Head of caudate nucleus (tissue), 42 donors: ENCODE results near the gene BICDL1.
"Not testable (repeated sequence)": the region's sequence is repeated elsewhere in the genome, so short reads cannot be mapped to it uniquely, and the experiment has no call there.

Experiments used
- DNase-seq, 42 donors: peaks; one replicate each; pipeline versions ENCODE4 v3.0.0 to v3.0.0-alpha.2; 2020 to 2021; ENCODE audit warnings: mixed read lengths in 7 of 42
- intact Hi-C: fragments of 100-400 bp; cut with DNase I; formaldehyde crosslinking; loops from one replicate; pipeline ENCODE4 v1.15.0; 2022

BICDL1 gene, protein sequence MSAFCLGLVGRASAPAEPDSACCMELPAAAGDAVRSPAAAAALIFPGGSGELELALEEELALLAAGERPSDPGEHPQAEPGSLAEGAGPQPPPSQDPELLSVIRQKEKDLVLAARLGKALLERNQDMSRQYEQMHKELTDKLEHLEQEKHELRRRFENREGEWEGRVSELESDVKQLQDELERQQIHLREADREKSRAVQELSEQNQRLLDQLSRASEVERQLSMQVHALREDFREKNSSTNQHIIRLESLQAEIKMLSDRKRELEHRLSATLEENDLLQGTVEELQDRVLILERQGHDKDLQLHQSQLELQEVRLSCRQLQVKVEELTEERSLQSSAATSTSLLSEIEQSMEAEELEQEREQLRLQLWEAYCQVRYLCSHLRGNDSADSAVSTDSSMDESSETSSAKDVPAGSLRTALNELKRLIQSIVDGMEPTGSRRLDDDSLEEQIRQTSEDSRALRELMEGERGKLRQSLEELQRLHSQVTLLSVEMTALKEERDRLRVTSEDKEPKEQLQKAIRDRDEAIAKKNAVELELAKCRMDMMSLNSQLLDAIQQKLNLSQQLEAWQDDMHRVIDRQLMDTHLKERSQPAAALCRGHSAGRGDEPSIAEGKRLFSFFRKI

DNA sequence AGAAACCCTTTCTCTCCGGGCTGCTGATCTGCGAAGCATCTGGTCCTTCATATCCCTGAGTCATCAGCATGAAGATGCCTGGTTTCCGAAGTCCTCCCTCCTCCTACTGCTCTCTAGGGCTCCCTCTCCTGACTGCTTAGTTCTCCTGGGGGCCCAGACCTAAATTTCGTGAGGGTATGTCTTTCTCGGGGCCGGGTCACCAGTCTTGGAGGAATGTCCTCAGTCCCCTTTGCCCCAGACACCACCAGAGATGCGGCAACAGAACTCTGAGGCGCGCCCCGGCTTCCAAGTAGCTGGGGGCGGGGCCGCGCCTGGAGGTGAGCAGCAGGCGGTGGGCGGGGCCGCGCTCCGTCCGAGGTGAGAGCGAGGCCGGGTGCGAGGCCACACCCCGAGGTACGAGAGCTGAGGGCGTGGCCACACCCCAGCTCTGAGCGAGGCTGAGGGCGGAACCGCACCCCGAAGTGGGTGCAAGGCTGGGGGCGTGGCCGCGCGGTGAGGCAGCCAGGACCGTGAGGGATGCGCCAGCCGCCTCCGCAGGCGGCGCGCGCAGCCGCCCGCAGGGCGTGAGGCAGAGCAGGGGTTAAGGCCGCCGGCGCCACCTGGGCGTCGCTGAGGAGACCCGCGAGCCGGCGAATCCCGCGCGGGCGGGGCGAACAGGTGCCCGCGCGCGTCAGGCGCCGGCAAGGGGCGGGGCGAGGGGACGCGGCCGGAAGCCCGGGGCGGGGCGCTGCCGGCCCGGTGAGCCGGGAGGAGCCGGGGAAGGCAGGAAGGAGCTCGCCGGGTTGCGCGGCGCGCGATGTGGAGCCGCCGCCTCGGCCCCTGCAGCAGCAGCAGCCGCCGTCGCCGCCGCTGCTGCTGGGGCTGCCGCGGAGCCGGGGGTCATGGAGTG, at the start of gene BICDL1:
Gene BICDL1 (plus strand): TSS at position 765 of the 889 bp plus-strand sequence. CDS start 633 bp downstream, outside the sequence.
- intact Hi-C loops, result no loop called here
- DNase-seq, result peak; percentile 39 to 94 (median 83)

DNA sequence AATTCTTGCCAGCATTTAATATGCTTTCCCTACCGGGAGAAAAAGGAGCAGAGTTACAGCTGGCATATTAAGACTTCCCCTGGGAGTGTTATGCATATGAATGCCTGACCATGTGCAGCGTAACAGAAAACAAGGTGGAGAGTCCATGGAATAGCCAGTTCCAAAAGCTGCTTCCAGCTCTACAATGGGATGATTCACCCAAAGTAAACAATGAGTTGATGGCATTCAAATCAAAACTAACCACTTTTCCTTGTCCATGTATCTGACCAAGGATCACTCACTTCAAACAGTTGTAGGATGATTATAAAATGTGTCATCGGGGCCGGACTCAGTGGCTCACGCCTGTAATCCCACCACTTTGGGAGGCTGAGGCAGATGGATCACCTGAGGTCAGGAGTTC, 48.1 kb upstream of the BICDL1 start:
- intact Hi-C loops, result no loop called here
- no peak for DNase-seq

DNA sequence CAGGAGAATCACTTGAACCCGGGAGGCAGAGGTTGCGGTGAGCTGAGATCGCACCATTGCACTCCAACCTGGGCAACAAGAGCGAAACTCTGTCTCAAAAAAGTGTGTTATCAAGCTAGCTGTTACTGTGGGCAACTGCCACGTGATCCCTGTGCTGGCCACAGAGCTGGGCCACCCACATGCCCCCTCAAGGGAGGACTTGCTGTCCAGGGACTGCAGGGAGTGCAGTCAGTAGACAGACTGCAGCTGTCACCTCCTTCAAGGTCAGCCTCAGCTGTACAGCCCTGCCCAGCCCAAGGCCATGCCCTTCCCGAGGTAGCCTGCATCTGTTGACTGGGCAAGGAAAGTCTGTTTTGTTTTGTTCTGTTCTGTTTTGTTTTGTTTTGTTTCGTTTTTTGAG, 46.6 kb upstream of the BICDL1 start:
- intact Hi-C loops, result no loop called here
- no peak for DNase-seq

DNA sequence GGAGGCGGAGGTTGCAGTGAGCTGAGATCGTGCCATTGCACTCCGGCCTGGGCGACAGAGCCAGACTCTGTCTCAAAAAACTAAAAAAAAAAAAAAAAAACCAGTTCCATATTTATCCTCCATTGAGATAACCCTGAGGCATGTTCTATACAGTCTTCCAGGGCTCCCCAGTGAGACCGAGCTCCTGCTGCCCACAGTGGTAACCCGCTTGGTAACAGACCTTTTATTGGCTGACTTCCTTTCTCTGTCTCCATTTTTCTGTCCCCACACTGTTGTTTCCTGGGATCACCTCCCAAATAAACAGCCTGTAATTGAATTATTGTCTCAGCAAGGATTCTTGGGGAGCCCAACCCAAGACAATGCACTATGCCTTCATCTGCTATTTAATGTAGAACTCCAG, 42.8 kb upstream of the BICDL1 start:
- intact Hi-C loops, result no loop called here
- DNase-seq, result no peak

DNA sequence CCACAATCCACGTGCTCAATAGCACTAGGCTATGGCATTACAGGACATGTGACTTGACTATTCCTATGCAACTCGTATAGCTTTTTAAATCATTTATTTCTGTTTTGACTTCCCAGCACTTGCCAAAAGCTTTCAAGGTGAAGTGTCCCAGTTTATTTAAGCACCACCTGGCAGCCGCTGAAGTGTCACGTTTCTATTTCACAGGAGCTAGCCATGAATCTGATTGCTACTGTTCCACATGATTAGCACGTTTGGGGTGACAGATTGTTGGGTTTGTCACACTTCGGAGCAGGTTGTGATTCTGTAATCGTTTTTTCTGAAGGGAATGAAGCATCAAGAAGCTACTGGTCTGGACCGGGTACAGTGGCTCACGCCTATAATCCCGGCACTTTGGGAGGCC, 39.9 kb upstream of the BICDL1 start:
- DNase-seq, result no peak
- intact Hi-C loops, result no loop called here

DNA sequence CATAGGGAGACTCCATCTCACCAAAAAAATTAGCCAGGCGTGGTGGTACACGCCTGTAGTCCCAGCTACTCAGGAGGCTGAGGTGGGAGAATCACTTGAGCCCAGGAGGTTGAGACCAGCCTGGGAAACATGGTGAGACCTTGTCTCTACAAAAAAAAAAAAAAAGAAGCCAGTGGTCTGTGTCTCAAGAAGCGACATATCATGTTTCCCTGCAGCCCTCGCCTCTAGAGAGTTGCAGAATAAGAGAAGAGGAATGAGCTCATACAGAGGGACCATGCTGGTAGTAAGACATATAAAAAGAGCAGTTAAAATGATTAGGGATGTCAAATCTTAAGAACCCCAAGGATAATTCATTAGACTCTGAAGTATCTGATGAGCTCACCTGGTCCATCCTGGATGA, 39.4 kb upstream of the BICDL1 start:
- no peak for DNase-seq
- intact Hi-C loops, result no loop called here

DNA sequence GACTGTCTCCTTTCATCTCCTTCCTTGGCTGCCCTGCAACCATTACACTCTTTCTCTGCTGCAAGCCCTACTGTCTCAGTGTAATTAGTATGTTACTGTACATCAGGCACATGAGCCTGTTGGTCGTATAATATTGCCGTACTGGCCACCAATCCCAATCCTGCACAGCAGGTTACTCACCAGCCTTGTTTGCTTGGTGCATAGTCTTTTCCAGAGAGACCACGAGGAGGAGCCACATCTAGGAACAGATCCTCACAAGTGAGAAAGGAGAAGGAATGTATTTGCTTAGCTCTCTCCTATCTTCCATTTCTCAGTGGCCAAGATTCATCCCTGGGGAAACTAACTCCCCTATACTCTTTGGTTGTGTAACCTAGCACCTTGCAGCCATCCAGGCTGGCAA, 33.0 kb upstream of the BICDL1 start:
- intact Hi-C loops, result no loop called here
- no peak for DNase-seq

DNA sequence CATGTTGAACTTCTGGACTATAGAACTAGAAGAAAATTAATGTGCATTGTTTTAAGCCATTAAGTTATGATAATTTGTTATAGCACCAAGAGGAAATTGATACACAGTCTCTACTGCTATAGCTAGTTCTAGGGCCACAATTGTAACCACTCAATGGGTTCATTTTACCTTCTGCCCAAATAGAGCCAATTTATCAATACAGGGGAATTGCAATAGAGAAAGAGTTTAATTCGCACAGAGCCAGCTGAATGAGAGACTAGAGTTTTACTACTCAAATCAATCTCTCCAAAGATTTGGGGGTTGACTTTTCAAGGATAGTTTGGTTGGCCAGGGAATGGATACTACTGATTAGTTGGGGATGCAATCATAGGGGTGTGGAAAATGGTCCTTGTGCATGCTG, 31.9 kb upstream of the BICDL1 start:
- intact Hi-C loops, result no loop called here
- no peak for DNase-seq

DNA sequence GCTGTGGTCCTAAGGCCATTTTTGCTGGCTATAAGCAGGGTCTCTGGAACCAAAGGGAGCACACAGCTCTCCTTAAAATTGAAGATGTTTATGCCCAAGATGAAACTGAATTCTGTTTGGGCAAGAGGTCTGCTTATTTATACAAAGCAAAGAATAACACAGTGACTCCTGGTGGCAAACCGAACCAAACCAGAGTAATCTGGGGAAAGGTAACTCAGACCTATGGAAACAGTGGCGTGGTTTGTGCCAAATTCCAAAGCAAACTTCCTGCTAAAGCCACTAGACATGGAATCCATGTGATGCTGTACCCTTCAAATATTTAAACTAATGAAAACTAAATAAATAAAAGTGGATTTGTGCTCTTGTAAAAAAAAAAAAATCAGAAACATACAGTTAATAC, 29.6 kb upstream of the BICDL1 start:
- intact Hi-C loops, result no loop called here
- DNase-seq, result no peak

DNA sequence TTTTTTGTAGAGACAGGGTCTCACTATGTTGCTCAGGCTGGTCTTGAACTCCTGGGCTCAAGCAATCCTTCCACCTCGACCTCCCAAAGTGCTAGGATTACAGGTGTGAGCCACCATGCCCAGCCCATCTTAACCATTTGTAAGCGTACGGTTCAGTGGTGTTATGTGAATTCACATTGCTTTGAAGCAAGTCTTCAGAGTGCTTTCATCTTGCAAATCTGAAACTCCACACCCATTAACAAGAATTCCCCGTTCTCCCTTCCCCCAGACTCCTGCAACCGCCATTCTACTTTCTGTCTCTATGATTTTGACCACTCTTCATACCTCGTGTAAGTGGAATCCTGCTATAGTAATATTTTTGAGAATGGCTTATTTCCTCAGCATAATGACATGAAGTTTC, 24.9 kb upstream of the BICDL1 start:
- intact Hi-C loops, result no loop called here
- DNase-seq, result no peak

DNA sequence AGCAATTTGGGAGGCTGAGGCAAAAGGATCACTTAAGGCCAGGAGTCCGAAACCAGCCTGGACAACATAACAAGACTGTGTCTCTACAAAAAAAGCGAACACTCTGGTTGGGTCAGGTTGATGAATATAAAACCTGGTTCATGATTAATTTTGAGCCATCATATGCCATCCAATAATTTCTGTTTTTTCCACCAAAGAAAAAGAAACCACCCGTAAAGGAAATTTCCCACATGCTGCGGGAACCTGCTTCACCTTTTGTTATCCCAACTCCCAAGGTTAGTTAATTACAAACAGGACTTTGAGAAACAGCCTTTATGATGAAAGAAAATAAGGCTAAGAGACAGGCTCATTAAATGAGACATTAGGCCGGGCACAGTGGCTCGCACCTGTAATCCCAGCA, 24.1 kb upstream of the BICDL1 start:
- DNase-seq, result no peak
- intact Hi-C loops, result no loop called here

DNA sequence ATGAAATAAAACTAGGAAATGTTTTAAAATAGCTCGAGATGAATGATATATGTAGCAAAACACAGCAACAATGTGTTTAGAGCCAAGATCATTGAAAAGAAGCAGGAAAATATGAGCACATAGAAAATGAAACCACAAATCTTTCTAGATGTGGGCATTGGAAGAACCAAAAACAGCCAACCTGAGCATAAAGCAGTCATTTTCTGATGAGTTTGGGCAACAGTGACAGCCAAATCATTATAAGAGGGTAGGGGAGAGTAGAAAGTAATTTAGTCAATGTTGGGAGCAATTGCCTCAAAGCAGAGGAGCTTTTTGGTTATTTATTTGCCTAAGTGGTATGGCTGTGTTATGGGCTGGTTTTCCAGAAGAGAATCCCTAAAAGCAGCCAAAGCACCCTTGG, 8.8 kb upstream of the BICDL1 start:
- DNase-seq, result no peak
- intact Hi-C loops, result no loop called here

DNA sequence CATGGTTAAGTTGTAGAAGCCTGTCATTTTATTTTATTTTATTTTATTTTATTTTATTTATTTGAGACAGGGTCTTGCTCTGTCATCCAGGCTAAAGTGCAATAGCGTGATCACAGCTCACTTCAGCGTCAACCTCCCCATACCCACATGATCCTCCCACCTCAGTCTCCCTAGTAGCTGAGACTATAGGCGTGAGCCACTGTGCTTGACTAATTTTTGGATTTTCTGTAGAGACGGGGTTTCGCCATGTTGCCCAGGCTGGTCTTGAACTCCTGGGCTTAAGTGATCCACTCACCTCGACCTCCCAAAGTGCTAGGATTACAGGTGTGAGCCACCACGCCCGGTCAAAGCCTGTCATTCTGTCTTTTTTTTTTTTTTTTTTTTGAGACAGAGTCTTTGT, 8.3 kb upstream of the BICDL1 start:
- intact Hi-C loops, DNase-seq: not testable (repeated sequence)

DNA sequence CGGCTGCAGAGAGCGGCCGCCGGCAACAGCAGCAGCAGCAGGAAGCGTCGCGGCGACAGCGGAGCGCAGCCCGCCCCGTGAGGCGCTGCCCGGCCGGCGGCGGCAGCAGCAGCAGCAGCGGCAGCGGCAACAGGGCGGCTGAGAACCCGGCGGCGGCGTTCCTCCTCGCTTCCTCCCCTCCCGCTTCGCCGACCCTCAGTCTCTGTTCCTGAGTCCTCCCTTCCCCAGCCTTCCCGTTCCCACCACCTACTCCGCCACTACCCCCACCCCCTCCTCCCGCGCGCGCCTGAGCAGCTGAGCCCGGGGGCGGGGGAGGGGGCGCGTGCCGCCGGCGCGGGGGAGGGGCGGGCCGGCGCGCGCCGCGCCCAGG, 310 bp downstream of the BICDL1 start:
- intact Hi-C loops, result no loop called here
- peak in 30 of 42 donors; percentile 5 to 60 (median 32) for DNase-seq

DNA sequence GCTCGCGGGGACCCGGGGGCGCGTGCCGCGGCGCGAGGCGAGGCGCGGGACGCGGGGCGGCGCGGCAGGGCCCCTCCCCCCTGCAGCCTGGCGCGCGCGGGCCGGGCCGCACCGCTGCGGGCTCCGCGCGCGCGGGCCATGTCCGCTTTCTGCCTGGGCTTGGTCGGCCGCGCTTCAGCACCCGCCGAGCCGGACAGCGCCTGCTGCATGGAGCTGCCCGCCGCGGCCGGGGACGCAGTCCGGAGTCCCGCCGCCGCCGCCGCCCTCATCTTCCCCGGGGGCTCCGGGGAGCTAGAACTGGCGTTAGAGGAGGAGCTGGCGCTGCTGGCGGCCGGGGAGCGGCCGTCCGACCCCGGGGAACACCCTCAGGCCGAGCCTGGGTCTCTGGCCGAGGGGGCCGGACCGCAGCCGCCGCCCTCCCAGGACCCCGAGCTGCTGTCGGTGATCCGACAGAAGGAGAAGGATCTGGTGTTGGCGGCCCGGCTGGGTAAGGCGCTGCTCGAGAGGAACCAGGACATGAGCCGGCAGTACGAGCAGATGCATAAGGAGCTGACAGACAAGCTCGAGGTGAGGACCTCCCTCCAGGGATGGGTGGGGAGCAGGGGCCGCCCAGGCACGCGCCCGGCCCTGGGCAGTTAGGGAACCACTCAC, 820 bp downstream of the BICDL1 start:
- peak in 40 of 42 donors; percentile 4 to 86 (median 64) for DNase-seq
- intact Hi-C loops, result loop anchor here (10.0 kb wide), 1 partner anchor 95 kb away; no protein-coding TSS in a partner anchor

DNA sequence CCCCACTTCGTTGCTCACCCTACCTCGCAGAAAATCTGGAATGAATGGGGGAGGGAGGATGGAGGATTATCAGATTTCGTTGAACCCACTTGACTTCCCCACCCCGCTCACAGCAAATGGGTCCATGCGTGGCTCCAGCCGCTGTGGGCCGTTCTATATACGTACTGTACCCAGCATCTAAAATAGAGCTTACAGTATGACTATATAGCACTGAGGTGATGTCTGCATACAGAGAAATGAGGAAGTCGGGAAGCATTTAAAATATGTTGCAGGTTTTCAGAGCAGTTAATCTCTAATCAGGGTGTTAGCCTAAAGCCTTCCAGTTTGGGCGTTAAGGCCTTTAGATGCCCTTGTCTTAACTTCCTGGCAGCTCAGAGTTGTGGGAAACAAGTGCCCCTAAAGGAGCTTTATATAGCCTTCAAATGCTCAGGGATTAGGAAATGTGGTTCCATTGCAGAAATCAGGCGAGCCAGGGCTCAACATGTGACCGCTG, 1.4 kb downstream of the BICDL1 start:
- intact Hi-C loops, result loop anchor here (10.0 kb wide), 1 partner anchor 94 kb away; no protein-coding TSS in a partner anchor
- DNase-seq, result no peak

DNA sequence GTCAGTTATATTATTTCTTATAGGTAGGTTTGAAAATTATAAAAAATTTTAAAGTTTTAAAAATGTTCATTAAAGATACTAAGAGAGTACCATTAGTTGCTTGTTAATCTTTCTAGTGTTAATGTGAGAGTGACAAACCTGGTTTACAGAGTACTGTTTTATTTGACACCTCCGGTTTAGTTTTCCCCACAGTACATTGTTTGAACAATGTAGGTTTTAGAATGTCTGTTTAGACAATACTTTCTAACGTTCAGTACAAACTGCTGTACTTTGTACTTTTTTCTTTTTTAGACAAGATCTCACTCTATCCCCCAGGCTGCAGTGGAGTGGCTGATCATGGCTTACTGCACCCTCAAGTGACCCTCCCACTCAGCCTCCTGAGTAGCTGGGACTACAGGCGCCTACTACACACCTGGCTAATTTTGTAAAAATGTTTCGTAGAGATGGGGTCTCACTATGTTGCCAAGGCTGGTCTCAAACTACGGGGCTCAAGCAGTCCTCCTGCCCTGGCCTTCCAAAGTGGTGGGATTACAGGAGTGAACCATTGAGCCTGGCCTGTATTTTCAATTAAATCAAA, 3.2 kb downstream of the BICDL1 start:
- intact Hi-C loops, result loop anchor here (10.0 kb wide), 1 partner anchor 93 kb away; no protein-coding TSS in a partner anchor
- no peak for DNase-seq

DNA sequence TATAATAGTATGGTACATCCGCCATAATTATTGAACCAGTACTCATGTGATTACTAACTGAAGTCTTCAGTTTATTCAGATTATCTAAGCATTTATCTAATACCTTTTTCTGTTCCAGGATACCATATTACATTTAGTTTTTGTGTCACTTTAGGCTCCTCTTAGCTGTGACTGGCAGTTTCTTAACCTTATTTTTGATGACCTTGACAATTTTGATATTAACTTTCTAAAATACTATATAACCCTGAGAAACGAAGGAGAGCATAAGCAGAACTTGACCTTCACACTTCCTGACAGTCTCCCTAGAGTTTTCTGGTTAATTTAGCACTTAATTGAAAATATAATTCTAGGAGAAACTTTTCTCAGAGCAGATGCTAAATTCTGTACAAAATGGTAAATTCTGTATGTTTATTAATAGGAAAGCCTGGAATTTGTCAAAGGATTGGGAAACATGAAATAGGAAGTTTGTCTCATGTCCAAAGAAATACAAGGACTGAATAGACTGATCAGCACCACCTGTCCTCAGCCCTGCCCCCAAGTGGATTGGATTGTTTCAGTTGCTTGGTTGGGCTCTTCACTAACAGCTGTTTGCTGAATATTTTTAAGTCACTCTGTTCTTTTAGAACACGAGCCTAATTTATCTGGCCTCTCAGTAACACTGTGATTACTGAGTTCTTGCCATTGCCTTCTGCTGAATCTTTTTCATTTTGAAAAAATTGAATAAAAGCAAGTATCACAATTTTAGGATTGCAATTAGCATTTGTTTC, 6.0 kb downstream of the BICDL1 start:
- intact Hi-C loops, result loop anchor here (10.0 kb wide), 1 partner anchor 90 kb away; no protein-coding TSS in a partner anchor
- no peak for DNase-seq
